ENCODE results near the gene MRPL12.

Gene MRPL12

DNA sequence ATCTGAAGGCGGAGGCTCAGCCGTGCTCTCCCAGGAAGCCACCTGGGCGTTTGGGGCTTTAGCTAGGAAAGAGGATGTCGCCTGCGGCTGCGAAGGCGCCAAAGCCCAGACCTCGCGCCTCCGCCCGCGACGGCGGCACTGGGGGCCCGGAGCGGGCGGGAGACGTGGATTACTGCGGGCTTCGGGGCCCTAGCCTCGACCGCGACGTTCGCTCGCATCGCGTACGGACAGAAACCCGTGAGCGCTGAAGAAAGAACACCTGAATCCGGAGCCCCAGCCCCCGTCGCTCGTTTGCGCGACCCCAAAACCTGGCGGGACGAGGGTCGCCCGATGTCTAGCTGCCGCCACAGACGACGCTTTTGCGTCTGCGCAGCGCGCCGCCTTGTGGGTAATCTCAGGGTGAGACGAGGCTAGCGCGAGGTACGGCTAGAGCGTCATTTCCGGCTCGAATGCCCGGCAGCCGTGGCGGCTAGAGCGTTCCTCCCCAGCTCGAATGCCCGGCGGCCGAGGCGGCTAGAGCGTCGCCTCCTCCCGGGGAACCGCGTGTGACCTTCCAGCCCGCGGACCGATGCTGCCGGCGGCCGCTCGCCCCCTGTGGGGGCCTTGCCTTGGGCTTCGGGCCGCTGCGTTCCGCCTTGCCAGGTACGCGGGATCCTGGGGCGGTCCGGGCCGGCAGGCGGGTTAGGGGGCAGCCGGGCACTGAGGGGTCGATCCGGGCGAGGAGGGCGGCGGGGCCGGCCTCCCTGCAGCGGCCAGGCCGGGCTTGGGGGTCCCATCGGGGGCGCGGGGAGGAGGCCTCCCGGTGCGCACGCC lies at the start of gene MRPL12:
TSS of gene MRPL12 (plus strand) at position 434 of the 813 bp plus-strand sequence. CDS start at position 569, 135 bp downstream.
- DNase-seq: peak; percentile 77 to 80

DNA sequence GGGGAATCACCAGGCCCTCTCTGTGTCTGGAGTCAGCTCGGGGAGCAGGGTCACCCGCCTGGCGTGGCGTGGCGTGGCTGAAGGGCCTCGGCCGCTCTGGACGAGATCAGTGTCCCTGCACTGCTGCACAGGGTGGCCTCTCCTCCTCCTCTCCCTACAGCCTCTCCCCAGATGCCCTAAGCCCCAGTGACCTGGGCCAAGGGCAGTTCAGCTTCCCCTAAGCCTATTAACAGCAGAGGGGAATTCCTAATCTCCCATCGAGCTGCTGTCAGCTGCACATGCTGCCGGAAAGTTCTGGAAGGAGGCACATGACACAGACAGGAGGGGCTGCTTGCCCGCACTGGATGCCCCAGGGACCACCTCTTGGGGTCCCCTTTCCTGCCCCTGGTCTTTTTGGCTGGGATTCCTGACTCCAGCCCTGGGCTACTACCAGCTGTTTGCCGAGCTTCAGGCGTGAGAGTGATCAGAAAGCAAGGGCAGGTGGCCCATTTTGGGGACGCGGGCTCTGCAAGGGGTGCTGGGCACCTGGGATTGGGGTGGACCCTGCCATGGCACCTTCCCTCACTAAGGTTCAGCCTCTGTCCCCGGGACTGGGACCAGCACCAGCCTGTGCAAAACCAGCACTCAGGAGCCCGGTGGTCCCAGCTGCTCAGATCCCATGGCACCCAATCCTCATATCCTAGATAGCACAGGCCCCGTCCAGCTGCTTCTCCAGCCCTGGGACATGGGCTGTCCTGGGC lies 47.6 kb upstream of the MRPL12 start:
- DNase-seq: no peak

DNA sequence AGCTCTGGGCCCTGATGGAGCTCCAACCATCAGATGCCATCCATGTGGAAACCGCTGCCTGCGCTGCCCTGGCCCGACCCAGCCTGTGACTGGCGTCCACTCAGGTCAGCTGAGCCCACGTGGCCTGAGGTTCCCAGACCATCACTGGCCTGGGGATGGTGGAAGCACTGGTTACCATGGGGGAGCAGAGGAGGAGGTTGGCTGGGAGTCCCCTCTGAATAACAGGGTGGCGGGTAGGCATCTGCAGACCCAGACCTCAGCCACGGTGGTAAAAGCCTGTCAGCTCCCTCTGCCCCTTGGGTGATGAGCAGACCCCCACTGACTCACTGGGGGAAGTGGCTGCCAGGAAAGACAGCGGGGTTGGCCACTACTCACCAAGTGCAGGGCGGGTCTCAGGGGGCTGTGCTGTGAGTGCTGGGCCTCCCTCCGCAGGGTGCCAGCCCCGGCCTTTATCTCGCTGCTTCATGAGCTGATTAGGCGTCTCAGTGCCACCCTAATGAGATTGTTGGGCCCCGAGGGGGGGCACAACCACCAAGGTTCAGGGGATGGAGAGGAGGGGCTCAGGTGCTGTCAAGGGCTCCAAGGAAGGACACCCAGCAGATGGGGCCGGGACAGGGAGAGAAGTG lies 46.9 kb upstream of the MRPL12 start, which contains the start of gene PDE6G:
TSS of gene PDE6G (minus strand) at position 425 of the 626 bp plus-strand sequence. CDS start 3,237 bp downstream, outside the sequence.
- no peak for DNase-seq

DNA sequence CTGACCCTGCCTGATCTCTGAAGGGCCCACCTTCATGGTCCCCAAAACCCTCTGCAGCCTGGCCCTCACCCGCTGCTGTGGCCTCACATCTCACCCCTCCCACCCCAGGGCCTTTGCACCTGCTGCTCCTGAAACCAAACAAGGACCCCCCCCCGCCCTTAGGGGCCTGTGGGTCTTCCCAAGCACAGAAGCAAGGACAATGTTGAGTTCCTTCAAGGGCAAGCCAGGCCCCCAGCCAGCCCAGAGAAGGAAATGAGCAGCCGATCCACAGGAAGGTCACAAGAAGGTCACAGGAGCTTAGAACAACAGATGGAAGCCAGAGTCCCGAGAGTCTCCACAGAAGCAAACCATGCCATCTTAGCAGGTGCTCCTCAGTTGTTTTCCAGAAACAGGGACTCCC lies 46.3 kb upstream of the MRPL12 start:
- DNase-seq: no peak

DNA sequence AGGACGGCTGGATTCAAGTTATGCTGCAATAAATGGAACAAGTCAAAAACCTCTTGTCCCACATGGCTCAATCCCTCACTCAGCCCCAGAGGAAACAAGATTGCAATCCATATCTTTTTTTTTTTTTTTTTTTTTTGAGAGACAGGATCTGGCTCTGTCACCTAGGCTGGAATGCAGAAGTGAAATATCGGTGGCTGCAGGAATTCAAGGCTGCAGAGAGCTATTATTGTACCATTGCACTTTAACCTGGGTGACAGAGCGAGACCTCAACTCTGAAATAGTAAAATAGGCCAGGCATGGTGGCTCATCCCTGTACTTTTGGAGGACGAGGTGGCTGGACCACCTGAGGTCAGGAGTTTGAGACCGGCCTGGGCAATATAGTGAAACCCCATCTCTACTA lies 44.1 kb upstream of the MRPL12 start:
- no peak for DNase-seq

DNA sequence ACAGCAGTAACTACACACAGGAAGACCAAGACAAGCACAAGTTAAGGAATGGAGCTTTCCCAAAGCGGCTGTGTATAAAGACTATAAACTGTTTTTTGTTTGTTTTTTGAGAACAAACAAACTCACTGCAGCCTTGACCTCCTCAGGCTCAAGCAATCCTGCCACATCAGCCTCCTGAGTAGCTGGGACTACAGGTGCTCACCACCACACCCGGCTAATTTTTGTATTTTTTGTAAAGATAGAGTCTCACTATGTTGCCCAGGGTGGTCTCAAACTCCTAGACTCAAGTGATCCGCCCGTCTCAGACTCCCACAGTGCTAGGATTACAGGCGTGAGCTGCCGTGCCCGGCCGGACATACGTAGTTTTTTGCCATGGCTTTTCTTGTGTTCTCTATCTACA lies 42.7 kb upstream of the MRPL12 start:
- DNase-seq: no peak

DNA sequence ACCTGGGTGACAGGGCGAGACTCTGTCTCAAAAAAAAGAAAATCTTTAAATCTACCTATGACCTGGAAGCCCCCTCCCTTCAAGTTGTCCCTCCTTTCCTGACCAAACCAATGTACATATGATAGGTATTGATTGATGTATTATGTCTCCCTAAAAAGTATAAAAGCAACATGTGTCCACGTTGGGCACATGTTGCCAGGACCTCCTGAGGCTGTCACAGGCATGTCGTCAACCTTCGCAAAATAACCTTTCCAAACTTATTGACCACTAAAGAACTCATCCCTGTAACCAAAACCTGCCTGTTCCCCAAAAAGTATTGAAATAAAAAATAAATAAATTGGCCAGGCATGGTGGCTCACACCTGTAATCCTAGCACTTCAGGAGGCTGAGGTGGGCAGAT lies 41.2 kb upstream of the MRPL12 start:
- DNase-seq: no peak

DNA sequence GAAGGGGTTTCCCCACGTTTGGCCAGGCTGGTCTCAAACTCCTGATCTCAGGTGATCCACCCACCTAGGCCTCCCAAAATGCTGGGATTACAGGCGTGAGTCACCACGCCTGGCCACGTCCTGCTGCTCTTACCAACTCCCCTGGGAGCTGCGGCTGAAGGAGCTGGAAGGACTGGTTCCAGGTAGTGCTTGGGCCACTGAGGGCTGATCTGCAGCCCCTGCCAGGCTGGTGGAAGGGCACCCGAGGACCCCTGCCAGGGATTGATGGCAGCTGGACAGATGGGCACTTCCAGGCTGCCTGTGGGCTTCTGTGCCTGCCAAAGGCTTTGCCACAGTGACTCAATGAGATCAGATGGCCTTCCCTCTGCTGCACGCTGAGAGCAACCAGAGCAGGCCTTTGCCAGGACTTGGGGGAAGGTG lies 39.1 kb upstream of the MRPL12 start:
- no peak for DNase-seq

DNA sequence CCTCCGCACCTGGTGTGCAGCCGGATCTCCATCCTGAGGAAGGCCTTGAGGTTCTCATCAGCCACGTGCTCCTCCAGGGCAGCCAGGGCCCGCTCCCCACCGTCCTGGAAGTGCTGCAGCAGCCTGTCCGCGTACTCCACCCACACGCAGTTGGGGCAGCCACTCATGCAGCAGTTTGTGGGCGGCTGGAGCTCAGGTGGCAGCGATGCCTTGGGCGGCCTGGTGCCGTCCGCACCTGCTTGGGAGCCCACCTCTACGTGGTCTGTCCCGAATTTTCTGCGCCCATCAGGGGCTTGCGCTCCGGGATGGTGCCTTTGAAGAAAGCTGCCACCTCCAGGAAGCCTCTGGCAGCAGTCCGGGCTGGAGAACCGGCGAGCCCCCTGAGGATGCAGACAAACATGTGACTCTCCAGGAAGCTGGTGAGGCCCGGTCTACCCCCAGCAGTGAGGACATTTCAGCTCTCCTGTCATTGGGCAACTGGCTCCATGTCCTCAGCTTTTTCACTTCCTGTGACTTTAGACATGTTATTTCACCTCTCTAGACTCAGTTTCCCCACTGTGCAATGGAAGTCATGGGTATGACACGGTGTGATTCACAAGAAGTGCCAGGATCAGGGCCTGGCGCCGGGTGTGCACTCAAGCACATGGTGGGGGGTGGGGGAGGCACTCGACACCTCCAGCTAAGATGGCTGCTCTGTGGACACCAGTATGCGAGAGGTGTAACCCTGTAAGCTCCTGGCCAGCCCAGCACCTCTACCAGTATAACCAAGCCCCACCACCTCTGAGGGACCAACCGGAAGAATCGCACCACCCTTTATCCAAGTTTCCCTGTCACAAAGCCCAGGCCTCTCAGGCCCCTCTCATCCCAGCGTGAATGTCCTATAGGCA lies 37.7 kb upstream of the MRPL12 start:
- DNase-seq: peak in 1 of 2 experiments; percentile 36

DNA sequence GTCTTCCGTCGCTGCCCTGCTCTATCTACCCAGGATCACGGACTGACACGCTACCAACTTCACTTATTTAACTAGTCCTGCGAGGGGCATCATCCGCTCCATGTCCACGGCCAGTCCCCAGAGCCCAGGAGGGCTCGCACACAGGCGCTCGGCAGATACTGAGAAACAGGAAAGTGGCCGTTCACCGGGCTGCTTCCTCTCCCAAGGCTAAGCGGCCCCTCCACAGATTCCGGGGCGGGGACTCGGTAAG lies 37.1 kb upstream of the MRPL12 start:
- DNase-seq: peak in 1 of 2 experiments; percentile 36

DNA sequence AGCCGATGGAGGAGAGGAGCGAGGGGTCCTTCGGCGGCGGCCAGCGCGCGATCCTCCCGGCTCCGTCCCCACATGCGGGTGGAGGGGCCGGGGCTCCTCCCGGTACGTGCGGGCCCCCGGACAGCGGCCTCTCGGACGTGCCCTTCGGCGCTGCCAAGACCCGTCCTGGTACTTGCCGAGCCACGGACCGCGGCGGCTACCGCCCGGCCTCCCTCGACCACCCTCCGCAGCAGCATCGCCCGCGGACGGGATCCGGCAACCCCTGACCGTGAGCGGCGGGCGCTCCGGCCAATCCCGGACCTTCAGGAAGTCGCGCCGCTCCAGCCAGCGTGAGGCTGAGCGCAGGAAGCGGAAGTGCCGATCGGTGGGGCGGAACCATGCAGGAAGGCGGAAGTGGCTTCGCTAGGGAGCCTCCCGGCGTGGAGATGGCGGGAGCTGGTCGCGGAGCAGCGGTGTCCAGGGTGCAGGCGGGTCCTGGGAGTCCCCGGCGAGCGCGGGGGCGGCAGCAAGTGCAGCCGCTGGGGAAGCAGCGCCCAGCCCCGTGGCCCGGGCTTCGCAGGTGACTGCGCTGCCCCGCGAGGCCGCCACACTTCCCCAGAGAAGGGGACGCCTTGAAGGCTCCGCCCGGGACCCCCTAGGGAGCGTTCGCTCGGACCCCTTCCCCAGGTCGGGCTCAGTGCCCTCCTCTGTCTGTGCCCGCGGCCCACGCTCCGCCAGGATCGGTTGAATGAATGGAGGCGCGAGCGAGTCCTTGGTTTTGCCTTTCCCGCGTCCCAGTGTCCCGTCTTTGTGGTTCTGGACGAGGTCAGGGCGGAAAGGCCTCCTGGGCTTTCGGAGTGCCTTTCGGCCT lies 36.6 kb upstream of the MRPL12 start, which contains the start of the genes CCDC137 and OXLD1:
TSS of gene CCDC137 (plus strand) at position 396 of the 850 bp plus-strand sequence. CDS start at position 426, 30 bp downstream.
TSS of gene OXLD1 (minus strand) at position 264 of the 850 bp plus-strand sequence. CDS start at position 236, 28 bp downstream.
- peak; percentile 82 to 91 for DNase-seq

DNA sequence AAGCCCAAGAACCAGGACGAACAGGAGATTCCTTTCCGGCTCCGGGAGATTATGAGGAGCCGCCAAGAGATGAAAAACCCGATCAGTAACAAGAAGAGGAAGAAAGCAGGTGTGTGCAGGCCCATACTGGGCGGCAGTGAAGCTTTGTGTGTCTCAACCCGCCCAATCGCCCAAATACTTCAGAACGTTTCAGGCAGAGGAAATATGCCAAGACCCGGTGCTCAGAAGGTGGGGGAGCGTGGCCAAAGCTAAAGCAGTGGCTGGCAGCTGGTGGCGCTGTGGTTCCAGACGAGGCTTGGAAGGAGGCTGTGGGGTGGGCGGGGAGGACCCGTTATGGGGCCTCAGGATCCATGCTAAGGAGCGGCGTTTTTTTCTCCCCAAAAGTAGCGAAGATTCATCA lies 35.4 kb upstream of the MRPL12 start:
- DNase-seq: no peak

DNA sequence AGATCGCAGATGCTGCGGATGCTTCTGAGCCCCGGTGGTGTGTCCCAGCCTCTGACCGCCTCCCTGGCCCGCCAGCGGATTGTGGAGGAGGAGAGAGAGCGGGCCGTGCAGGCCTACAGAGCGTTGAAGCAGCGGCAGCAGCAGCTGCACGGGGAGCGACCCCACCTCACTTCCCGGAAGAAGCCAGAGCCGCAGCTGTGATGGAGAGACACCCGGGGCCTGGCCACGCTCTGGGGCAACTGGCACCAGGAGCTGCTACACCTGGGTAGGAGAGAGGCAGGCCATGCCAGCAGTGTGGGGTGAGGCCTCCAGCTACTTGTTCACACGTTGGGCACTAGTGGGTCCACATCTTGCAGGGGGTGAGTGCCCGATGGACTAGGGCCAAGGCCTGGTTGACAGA lies 30.7 kb upstream of the MRPL12 start:
- no peak for DNase-seq

DNA sequence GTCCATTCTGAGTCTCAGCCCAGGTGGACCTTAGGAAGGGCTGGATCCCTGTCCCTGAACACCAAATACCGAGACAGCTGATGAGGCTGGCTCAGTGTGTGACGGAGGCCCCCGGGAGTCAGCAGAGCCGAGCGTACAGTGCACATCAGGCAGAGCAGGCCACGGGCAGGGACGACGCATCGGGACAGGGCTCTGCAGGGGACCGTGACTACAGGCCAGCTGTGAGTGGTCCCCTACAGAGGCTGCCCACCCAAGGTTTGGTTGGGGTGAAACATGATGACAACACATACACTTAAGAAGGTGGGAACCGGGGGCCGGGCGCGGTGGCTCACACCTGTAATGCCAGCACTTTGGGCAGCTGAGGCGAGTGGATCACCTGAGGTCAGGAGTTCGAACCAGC lies 30.2 kb upstream of the MRPL12 start:
- no peak for DNase-seq

DNA sequence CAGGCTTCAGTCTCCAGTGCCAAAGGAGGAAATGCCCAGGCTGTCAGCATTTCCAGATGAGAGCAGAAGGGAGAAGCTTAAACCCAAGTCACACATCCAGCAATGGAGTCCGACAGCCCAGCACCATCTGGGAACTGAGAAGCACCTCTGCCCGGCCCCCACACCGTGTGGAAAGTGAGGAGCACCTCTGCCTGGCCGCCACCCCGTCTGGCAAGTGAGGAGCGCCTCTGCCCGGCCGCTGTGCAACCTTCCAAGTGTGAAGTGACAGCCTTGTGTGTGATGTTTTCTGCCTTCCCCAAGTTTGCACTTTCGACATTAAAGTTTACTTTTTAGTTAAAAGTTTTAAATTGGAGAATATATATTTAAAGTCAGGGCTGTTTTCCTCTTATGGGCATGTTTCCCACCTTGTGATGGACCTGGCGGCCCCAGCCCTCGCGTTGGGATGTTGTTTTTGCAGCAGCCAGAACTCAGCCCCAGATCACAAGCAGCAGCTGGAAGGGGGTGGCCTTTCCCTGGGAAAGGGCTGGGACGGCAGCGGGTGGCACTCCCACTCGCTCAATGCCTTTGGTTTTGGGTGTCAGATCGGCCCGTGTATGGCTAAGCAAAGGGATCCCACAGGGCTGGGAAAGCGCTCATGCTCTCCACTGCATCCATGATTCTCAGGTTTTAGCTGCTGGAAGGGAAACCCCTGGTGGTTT lies 29.5 kb upstream of the MRPL12 start:
- no peak for DNase-seq

DNA sequence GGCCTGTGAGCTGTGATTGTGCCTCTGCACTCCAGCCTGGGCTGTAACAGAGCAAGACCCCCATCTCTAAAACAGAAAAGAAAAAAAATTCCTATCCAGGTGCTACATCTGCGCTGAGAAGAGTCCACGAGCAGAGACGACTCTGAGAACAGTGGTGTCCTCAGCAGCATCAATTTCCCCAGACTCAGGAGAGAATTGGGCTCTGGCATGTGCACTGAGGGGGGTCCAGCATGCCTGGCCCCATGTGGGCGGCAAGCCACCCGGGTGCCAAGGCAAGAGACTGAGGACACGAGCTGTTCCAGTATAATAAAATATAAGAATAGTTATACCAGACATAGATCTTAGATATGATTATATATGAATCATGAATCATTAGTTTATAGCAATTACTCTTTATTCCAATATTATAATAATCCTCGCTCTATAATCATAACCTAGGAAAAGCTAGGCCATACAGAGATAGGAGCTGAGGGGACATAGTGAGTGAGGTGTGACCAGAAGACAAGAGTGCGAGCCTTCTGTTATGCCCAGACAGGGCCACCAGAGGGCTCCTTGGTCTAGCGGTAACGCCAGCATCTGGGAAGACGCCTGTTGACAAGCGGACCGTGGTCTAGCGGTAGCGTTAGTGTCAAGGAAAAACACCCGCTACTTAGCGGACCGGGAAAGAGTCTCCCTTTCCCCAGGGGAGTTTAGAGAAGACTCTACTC lies 27.5 kb upstream of the MRPL12 start:
- DNase-seq: peak in 1 of 2 experiments; percentile 11

DNA sequence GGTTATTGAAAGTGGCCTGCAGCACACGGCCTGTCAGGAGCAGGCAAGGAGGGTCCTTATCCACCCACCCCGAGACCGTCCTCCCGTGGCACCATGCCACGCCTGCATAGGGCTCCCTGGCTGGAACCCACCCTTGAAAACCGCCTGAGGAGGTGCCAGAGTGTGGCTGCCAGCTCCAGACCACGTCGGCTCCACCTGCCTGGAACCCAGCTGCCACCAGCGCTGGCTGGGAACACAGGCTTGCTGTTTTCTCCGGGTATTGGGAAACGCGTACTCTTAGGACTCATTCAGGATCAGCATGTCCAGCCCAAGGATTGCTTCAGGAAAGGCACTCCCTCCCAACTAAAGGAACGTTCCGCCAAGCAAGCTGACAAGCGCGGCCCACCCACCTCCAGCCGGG lies 26.3 kb upstream of the MRPL12 start:
- no peak for DNase-seq

DNA sequence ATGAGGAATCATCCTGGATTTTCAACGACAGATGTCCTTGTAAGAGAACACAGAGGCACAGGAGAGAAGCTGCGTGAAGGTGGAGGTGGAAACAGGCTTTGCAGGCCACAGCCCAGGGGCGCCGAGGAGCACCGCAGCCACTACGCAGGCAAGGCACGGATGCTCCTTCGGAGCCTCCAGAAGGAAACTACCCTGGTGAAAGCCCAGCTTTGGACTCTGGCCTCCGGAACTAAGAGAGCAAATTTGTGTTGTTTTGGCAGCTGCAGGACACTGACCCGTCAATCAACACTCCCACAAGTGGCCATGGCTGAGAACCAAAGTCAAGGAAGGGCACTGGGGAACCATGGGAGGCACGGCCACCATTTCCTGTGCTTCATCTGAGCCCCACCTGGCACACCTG lies 23.0 kb upstream of the MRPL12 start:
- DNase-seq: no peak

DNA sequence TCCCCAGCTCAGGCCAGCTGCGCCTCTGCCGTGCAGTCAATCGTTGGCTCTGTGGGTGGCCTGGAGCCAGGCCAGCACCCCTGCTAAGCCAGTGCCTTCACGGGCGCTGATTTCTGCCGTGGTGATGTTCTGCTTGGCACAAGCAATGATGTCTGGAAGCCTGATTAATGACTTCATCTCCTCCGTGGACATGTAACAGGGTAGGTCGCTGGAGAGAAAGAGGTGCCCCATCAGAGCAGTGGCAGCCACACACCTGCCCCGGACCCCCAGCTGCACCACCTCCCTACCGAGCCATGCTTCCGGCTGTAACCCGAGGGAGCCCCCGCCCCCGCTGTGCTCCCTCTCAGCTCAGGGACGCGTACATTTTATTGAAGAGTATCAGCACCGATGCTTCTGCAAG lies 21.5 kb upstream of the MRPL12 start:
- DNase-seq: no peak

DNA sequence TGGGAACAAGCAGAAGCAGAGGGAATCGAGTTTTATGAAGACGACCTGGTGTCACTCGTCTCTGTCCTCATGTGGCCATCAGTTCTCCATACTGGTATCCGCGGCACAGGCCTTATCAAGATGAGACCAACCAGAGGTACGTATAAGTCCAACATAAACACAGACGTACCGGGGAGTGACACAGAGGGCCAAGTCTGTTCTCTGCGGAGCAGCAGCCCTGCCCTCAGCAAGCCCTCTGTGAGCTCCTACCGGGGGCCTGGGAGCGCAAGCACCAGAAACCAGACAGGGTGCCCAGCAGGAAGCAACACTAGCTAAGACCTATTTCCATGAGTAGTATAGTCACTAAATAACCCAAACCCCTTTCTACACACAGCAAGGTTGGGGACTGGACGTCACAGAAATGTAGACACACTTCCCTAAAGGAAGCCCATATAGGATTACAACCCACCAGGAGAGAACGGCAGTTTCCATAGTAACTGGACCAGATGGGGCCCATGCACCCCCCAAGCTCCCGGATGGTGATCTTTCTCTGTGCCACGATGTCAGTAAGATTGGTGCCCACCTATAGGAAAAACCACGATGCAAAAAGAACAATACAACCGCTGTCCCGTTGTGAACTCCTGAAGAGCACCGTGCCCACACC lies 20.5 kb upstream of the MRPL12 start:
- no peak for DNase-seq
